HG03045 (cell line): ENCODE data around the gene HEG1.

Experiments used
- ATAC-seq: cut with Tn5 transposase; IDR thresholded peaks from one replicate; pipeline ENCODE4 v1.9.1; 2021; ENCODE audit warnings: mild to moderate bottlenecking, moderate library complexity; ENCODE audit not compliant: unreplicated experiment

The HEG1 gene

GRCh38 chr3:125023833-125024555, 31.8 kb downstream of the HEG1 start:
- ATAC-seq = no peak

GRCh38 chr3:125022206-125022605, 33.6 kb downstream of the HEG1 start:
- no peak for ATAC-seq

GRCh38 chr3:125019271-125019670, 36.5 kb downstream of the HEG1 start:
- no peak for ATAC-seq

- no peak for ATAC-seq
Measured at GRCh38 chr3:125017406-125017805, 38.4 kb downstream of the HEG1 start.

- ATAC-seq = no peak
Measured at GRCh38 chr3:125014570-125015179, 41.1 kb downstream of the HEG1 start.

- ATAC-seq = no peak
Measured at GRCh38 chr3:125013095-125013494, 42.7 kb downstream of the HEG1 start.

GRCh38 chr3:125011941-125012340, 43.9 kb downstream of the HEG1 start:
- ATAC-seq = no peak

GRCh38 chr3:125010393-125010792, 45.4 kb downstream of the HEG1 start:
- no peak for ATAC-seq

- no peak for ATAC-seq
Measured at GRCh38 chr3:125008766-125009165, 47.0 kb downstream of the HEG1 start.

GRCh38 chr3:125006291-125006731, 49.5 kb downstream of the HEG1 start:
- ATAC-seq = no peak

GRCh38 chr3:125005676-125006075, 50.1 kb downstream of the HEG1 start:
- no peak for ATAC-seq

GRCh38 chr3:125005222-125005621, 50.6 kb downstream of the HEG1 start:
- ATAC-seq = no peak

GRCh38 chr3:125003859-125004595, 51.8 kb downstream of the HEG1 start:
- no peak for ATAC-seq

GRCh38 chr3:125003369-125003853, 52.4 kb downstream of the HEG1 start:
- no peak for ATAC-seq

GRCh38 chr3:125002414-125003368, 53.1 kb downstream of the HEG1 start:
- no peak for ATAC-seq

- ATAC-seq = no peak
Measured at GRCh38 chr3:125001557-125002413, 54.0 kb downstream of the HEG1 start.

GRCh38 chr3:125000661-125001060, 55.1 kb downstream of the HEG1 start:
- no peak for ATAC-seq

GRCh38 chr3:124999897-125000435, 55.8 kb downstream of the HEG1 start:
- no peak for ATAC-seq

- ATAC-seq = no peak
Measured at GRCh38 chr3:124999317-124999716, 56.5 kb downstream of the HEG1 start.
